Activated naive CD4-positive, alpha-beta T cell treated with anti-CD3 and anti-CD28 coated beads, Interleukin-2, amount 50 U/mL, for 24 hours (primary cell): ENCODE results near the gene SAMD4A.
A peak's percentile ranks its signal among the peaks of the same experiment; 100 is the strongest.

Experiments
- H3K27ac Mint-ChIP-seq: one replicate; pipeline ENCODE4 v1.8.0; 2021; ENCODE audit warnings: mild to moderate bottlenecking, mixed read lengths
- H3K27me3 Mint-ChIP-seq: one replicate; pipeline ENCODE4 v1.8.0; 2021; ENCODE audit warnings: mixed read lengths
- H3K36me3 Mint-ChIP-seq: one replicate; pipeline ENCODE4 v1.8.0; 2021; ENCODE audit warnings: mixed read lengths
- H3K4me1 Mint-ChIP-seq: one replicate; pipeline ENCODE4 v1.8.0; 2021; ENCODE audit warnings: mixed read lengths
- H3K4me3 Mint-ChIP-seq: one replicate; pipeline ENCODE4 v1.8.0; 2021; ENCODE audit warnings: mild to moderate bottlenecking, mixed read lengths
- H3K9me3 Mint-ChIP-seq: one replicate; pipeline ENCODE4 v1.8.0; 2021; ENCODE audit warnings: mixed read lengths

The SAMD4A gene

DNA sequence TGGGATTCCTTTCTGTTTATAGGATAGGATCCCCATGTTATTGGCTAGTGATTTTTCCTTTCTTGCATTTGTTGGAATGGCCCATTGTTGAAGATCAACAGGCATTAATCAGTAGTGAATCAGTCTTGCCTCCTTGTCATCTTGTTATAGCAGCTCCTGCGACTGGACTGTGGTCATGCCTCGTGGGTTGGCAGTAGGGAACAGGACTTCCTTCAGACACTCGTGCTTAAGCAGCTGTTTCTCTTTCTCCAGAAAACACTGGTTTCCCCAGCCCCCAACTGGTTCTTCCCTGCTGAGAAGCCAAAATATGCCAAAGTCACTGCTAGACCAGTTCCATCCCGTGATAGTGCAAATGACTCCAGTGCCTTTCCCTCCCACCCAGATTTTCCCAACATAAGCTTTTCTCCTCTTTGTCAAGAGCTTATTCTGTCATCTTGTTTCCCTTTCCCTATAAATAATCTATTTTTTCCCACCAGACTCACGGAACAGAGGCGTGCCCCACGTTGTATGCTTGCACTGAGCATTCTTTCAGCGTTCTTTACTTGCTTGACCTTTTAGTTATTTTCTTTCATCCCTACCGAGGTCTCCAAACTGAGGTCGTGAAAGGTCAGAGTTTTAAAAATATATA, 83.5 kb downstream of the SAMD4A start:
- no peaks in the 10 kb centered on the region for H3K9me3 Mint-ChIP-seq
- no peak overlapping the region for H3K4me3 Mint-ChIP-seq
- H3K27me3 Mint-ChIP-seq: peaks cover 11% of the 10 kb centered on the region
- peaks cover 14% of the 10 kb centered on the region for H3K4me1 Mint-ChIP-seq
- H3K36me3 Mint-ChIP-seq: no peaks in the 10 kb centered on the region
- H3K27ac Mint-ChIP-seq: no peak overlapping the region

GRCh38 chr14:54650959-54651351, 84.0 kb downstream of the SAMD4A start:
- Mint-ChIP-seq H3K4me3 (no peak overlapping the region), H3K36me3 (no peaks in the 10 kb centered on the region), H3K27ac (no peak overlapping the region), H3K4me1 (peaks cover 14% of the 10 kb centered on the region), H3K27me3 (peaks cover 11% of the 10 kb centered on the region), H3K9me3 (no peaks in the 10 kb centered on the region)

GRCh38 chr14:54651649-54652048, 84.7 kb downstream of the SAMD4A start:
- peaks cover 8% of the 10 kb centered on the region for H3K4me1 Mint-ChIP-seq
- H3K4me3 Mint-ChIP-seq: no peak overlapping the region
- peaks cover 11% of the 10 kb centered on the region for H3K27me3 Mint-ChIP-seq

GRCh38 chr14:54652188-54652587, 85.3 kb downstream of the SAMD4A start:
- H3K27ac Mint-ChIP-seq: no peak overlapping the region
- H3K36me3 Mint-ChIP-seq: no peaks in the 10 kb centered on the region
- H3K4me1 Mint-ChIP-seq: peaks cover 6% of the 10 kb centered on the region
- peaks cover 12% of the 10 kb centered on the region for H3K27me3 Mint-ChIP-seq
- H3K4me3 Mint-ChIP-seq: no peak overlapping the region
- no peaks in the 10 kb centered on the region for H3K9me3 Mint-ChIP-seq

More at GRCh38 chr14:54651649-54652048, 84.7 kb downstream of the SAMD4A start:
- Mint-ChIP-seq H3K9me3 (no peaks in the 10 kb centered on the region), H3K36me3 (no peaks in the 10 kb centered on the region), H3K27ac (no peak overlapping the region)

DNA sequence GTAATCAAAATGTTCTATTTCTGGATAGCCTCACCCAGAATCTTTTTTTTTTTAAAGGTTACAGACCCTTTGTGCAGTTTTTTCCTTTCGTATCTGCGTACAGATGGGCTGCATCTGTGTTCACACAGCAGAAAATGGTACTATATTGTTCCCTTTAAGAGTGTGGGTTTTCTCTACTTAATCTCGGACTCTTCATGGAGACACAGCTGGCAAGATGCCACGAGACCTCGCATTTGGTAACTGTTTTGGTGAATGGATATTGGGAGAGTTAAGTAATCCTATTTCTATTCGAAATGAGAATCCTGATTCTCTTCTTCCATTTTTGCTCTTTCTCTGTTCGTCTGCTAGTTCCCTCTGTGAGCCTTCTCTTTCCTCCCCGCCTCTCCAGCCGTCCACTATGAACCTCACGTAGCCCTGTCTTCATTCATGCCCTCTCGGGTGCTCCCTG, 85.7 kb downstream of the SAMD4A start:
- Mint-ChIP-seq H3K4me1 (peaks cover 6% of the 10 kb centered on the region), H3K9me3 (no peaks in the 10 kb centered on the region), H3K27me3 (peaks cover 12% of the 10 kb centered on the region), H3K27ac (no peak overlapping the region), H3K36me3 (no peaks in the 10 kb centered on the region), H3K4me3 (no peak overlapping the region)

DNA sequence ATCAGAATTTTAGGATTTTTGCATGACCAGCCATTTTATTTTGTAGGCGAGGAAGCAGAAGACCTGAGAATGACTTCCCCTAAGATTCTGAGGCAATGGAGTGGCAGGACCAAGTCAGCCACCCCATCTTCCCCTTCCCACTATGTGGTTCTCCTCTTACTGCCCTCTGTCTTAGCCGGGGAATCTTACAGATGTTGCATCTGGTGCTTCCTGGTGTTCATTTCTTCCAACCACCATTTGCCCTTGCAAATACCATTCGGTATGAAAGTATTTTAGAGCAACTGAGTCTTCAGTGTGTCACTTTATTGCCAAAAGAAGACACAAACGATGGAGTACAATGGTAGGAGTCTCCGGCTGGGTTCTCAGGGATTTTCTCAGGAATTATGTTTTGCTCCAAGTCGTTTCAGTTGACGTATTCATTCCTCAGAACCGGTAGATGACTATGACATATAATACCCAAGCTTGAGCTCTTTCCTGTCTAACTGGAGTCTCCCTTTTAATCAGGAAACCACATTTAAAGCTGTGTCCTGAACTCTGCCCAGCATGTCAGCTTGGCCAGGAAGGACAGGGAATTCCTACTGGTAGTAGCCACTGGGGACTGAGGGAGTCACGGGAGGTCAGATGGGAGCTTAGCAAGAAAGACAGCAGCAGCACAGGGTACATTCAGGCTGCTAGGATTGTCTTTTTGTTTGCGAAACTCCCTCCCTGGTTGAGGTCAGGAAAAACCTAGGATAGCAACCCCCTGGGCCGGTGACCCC, 87.0 kb downstream of the SAMD4A start:
- no peak overlapping the region for H3K27ac Mint-ChIP-seq
- H3K4me1 Mint-ChIP-seq: peaks cover 6% of the 10 kb centered on the region
- H3K4me3 Mint-ChIP-seq: no peak overlapping the region

DNA sequence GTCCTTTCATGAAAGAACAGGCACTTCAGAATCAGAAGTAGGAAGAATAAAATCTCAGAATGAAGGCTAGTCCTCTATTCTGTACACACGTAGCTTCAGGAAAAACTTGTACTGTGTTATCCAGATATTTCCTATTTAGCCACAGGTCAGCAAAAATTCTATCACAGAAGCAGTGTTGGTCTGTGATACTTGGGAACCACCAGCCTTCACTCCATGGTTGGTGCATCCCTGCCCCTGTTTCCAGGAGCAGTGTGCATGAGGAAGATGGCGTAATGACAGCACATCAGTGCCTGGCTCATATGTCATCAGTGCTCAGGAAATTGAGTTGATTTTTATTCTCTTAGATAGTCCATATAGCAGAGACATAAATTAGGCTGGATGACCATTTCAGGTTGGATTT, 87.7 kb downstream of the SAMD4A start:
- H3K9me3 Mint-ChIP-seq: no peaks in the 10 kb centered on the region
- H3K27me3 Mint-ChIP-seq: peaks cover 12% of the 10 kb centered on the region
- H3K27ac Mint-ChIP-seq: no peak overlapping the region
- H3K4me3 Mint-ChIP-seq: no peak overlapping the region
- H3K4me1 Mint-ChIP-seq: peaks cover 6% of the 10 kb centered on the region
- H3K36me3 Mint-ChIP-seq: no peaks in the 10 kb centered on the region

More for the DNA sequence above, 87.0 kb downstream of the SAMD4A start:
- Mint-ChIP-seq H3K27me3 (peaks cover 12% of the 10 kb centered on the region), H3K36me3 (no peaks in the 10 kb centered on the region), H3K9me3 (no peaks in the 10 kb centered on the region)

GRCh38 chr14:54658836-54659235, 91.9 kb downstream of the SAMD4A start:
- H3K36me3 Mint-ChIP-seq: no peaks in the 10 kb centered on the region
- peaks cover 1% of the 10 kb centered on the region for H3K27me3 Mint-ChIP-seq
- no peaks in the 10 kb centered on the region for H3K9me3 Mint-ChIP-seq
- no peak overlapping the region for H3K4me3 Mint-ChIP-seq
- no peak overlapping the region for H3K27ac Mint-ChIP-seq
- H3K4me1 Mint-ChIP-seq: no peaks in the 10 kb centered on the region

- Mint-ChIP-seq H3K27ac (no peak overlapping the region), H3K36me3 (no peaks in the 10 kb centered on the region), H3K9me3 (no peaks in the 10 kb centered on the region), H3K4me3 (no peak overlapping the region), H3K27me3 (peaks cover 1% of the 10 kb centered on the region), H3K4me1 (no peaks in the 10 kb centered on the region)
Measured at GRCh38 chr14:54659365-54659764, 92.4 kb downstream of the SAMD4A start.

DNA sequence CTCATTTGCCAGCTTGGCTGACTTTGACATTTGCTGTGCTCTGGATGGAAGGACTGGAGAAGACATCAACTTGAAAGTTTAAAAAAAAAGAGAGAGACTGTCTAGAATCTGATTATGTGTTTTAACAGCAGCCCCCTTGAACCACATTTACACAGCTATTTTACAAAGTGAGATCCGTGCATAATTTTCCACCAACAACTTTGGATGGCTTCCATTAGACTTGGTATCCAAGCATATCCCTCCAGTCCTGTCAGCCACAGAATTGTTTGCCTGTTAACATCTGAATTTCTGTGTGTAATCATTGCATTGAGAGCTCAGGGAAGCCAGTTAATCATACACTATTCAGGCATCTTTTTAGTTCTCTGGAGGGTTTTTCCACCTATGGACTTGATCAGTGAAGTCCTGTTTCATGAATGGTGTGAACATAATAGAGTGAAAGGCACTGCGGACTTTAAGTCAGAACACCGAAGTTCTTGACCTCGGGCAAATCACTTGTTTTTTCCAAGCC, 93.7 kb downstream of the SAMD4A start:
- peaks cover 1% of the 10 kb centered on the region for H3K27me3 Mint-ChIP-seq
- H3K36me3 Mint-ChIP-seq: no peaks in the 10 kb centered on the region
- no peak overlapping the region for H3K27ac Mint-ChIP-seq
- no peak overlapping the region for H3K4me3 Mint-ChIP-seq
- no peaks in the 10 kb centered on the region for H3K4me1 Mint-ChIP-seq
- H3K9me3 Mint-ChIP-seq: no peaks in the 10 kb centered on the region

- Mint-ChIP-seq H3K4me1 (no peaks in the 10 kb centered on the region), H3K4me3 (no peak overlapping the region), H3K9me3 (no peaks in the 10 kb centered on the region), H3K27me3 (no peaks in the 10 kb centered on the region), H3K27ac (no peak overlapping the region), H3K36me3 (no peaks in the 10 kb centered on the region)
Measured at GRCh38 chr14:54662491-54663133, 95.7 kb downstream of the SAMD4A start.

DNA sequence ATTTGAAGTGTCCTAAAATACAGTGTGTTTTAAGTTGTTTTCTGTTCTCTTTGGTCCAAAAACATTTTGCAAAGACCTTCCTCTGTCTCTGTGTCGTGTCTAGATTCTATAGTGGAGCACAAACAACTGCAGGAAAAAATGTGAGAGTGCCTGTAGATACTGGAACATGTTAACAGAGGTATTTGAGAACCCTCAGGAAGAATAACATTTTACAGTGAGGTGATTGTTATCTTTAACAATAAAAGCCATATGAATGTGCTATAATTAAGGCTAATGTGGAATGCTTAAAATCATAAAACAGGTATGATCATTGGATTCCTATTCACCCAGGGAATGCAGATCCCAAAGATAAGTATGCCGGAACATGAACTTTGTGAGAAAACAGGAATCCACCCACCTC, 98.0 kb downstream of the SAMD4A start:
- no peak overlapping the region for H3K4me3 Mint-ChIP-seq
- H3K9me3 Mint-ChIP-seq: no peaks in the 10 kb centered on the region
- H3K27me3 Mint-ChIP-seq: no peaks in the 10 kb centered on the region
- no peaks in the 10 kb centered on the region for H3K4me1 Mint-ChIP-seq
- H3K27ac Mint-ChIP-seq: no peak overlapping the region
- no peaks in the 10 kb centered on the region for H3K36me3 Mint-ChIP-seq

DNA sequence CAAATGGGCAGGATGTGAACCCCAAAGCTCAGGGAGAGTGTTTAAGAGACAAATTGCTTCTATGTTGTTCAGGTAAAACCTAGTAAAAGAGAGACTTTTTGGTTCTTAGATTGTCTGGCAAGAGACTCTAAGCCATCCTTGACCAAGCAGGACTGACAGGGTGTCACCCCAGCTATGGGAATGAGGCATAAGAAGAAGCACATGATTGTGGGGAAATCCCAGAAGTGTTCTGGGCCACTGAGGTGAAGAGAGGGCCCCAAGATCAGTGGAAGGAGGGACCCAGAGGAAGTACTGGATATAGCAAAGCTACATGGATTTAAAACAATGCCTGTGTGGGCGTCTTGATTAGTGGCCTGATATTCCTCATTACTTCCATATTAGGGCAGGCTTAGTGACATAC, 99.0 kb downstream of the SAMD4A start:
- Mint-ChIP-seq H3K9me3 (no peaks in the 10 kb centered on the region), H3K36me3 (no peaks in the 10 kb centered on the region), H3K27ac (peak overlapping the region; percentile 27), H3K4me1 (peaks cover 9% of the 10 kb centered on the region), H3K27me3 (peaks cover 3% of the 10 kb centered on the region), H3K4me3 (no peak overlapping the region)

- H3K4me1 Mint-ChIP-seq: peaks cover 9% of the 10 kb centered on the region
- peaks cover 4% of the 10 kb centered on the region for H3K27me3 Mint-ChIP-seq
- no peaks in the 10 kb centered on the region for H3K36me3 Mint-ChIP-seq
- no peak overlapping the region for H3K4me3 Mint-ChIP-seq
- no peak overlapping the region for H3K27ac Mint-ChIP-seq
- no peaks in the 10 kb centered on the region for H3K9me3 Mint-ChIP-seq
Measured at GRCh38 chr14:54667026-54667744, 100.3 kb downstream of the SAMD4A start.

DNA sequence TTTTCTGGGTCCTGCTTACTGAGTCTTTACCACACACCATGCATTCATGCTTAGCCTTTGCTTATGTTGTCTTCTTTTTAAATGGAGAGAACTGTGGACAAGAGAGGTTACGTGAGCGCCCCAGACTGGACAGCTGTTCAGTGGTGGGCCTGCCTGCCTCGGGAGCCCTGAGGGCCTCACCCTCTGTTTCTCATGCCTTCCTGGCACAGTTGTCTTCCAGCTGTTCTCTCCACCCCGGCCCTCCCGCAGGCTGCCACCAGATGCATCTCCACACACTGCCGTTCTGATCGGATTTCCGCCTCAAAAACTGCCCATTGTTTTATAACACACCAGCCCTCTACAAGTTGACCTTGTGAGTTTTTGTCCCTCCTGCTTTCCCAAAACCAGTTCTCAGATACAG, 100.8 kb downstream of the SAMD4A start:
- no peaks in the 10 kb centered on the region for H3K36me3 Mint-ChIP-seq
- H3K4me3 Mint-ChIP-seq: no peak overlapping the region
- peaks cover 4% of the 10 kb centered on the region for H3K27me3 Mint-ChIP-seq
- H3K9me3 Mint-ChIP-seq: no peaks in the 10 kb centered on the region
- peaks cover 9% of the 10 kb centered on the region for H3K4me1 Mint-ChIP-seq
- H3K27ac Mint-ChIP-seq: no peak overlapping the region
